H1 (cell line): ENCODE data around the gene MARCOL. TPM values are rescaled to one million over a fixed set of nuclear protein-coding genes. Genes with fewer than 3 reads are reported as not detected.

ENCODE experiments used
- CTCF ChIA-PET: fragments of 300-600 bp; sonication (Branson Sonifier 250); formaldehyde crosslinking; loops from one replicate; lab custom pipeline; 2021; ENCODE audit not compliant: partially characterized antibody; lab: Charles Lee
- POLR2A ChIA-PET: fragments of 300-600 bp; sonication (Branson Sonifier 250); formaldehyde crosslinking; loops from one replicate; lab custom pipeline; 2021; ENCODE audit warnings: inconsistent platforms; ENCODE audit not compliant: partially characterized antibody; lab: Charles Lee
- DNase-seq, 2 experiments: peaks; one replicate each; pipeline versions ENCODE4 v3.0.0 to v3.0.0-alpha.2; 2010 to 2022; ENCODE audit warnings: low spot score in 2 of 2, low read depth in 1 of 2, mixed read lengths in 1 of 2
- FAIRE-seq: peaks from 2 replicates; lab custom pipeline; 2011; peaks lifted over from hg19 to GRCh38; lab: Jason Lieb, UNC
- H2AFZ ChIP-seq: 2 replicates; pipeline ENCODE4 v1.8.1; 2012; ENCODE audit warnings: low read length, inconsistent platforms
- H2AK5ac ChIP-seq: 2 replicates; pipeline ENCODE4 v1.6.1; 2013; ENCODE audit warnings: low read depth, low read length
- H2BK120ac ChIP-seq: replicated peaks from 2 replicates; pipeline ENCODE3; 2013; ENCODE audit warnings: low read depth, low read length, inconsistent platforms
- H2BK12ac ChIP-seq: 2 replicates; pipeline ENCODE4 v1.6.1; 2013; ENCODE audit warnings: low read depth, low read length
- H2BK15ac ChIP-seq: 2 replicates; pipeline ENCODE4 v1.6.1; 2013; ENCODE audit warnings: low read length
- H2BK20ac ChIP-seq: 2 replicates; pipeline ENCODE4 v1.6.1; 2013; ENCODE audit warnings: low read length
- H2BK5ac ChIP-seq: 2 replicates; pipeline ENCODE4 v1.6.1; 2013; ENCODE audit warnings: low read depth, low read length
- H3K14ac ChIP-seq: 2 replicates; pipeline ENCODE4 v1.6.1; 2013; ENCODE audit warnings: inconsistent platforms; ENCODE audit not compliant: insufficient read length
- H3K18ac ChIP-seq: 2 replicates; pipeline ENCODE4 v1.6.1; 2013; ENCODE audit warnings: low read length; ENCODE audit errors: extremely low read depth
- H3K23ac ChIP-seq: 2 replicates; pipeline ENCODE4 v1.6.1; 2013; ENCODE audit warnings: inconsistent platforms; ENCODE audit not compliant: insufficient read length
- H3K23me2 ChIP-seq: 2 replicates; pipeline ENCODE4 v1.6.1; 2013; ENCODE audit warnings: low read depth, low read length
- H3K27ac ChIP-seq: 2 replicates; pipeline ENCODE4 v1.6.1; 2011; ENCODE audit warnings: low read depth, low read length, inconsistent platforms
- H3K27me3 ChIP-seq, 4 experiments: replicated peaks in 1 of 4; 1 replicate in 1 of 4; 2 replicates in 3 of 4; pipeline versions ENCODE4 v1.6.1 to v1.8.1; 2011 to 2013; ENCODE audit warnings: low read length in 3 of 4, mild to moderate bottlenecking in 3 of 4, inconsistent platforms in 2 of 4, mixed read lengths in 2 of 4, moderate library complexity in 1 of 4; ENCODE audit not compliant: control insufficient read depth in 3 of 4, insufficient read depth in 3 of 4; ENCODE audit errors: extremely low read depth in 1 of 4
- H3K36me3 ChIP-seq, 4 experiments: 2 replicates each; pipeline versions ENCODE4 v1.6.1 to v1.8.1; 2011 to 2013; ENCODE audit warnings: mild to moderate bottlenecking in 4 of 4, low read length in 3 of 4, moderate library complexity in 2 of 4, control low read depth in 1 of 4, inconsistent platforms in 1 of 4; ENCODE audit not compliant: insufficient read depth in 4 of 4, control insufficient read depth in 2 of 4
- H3K4ac ChIP-seq: replicated peaks from 2 replicates; pipeline ENCODE3; 2013; ENCODE audit warnings: low read length, low read depth, mixed read lengths, inconsistent platforms; ENCODE audit not compliant: insufficient read length
- H3K4me1 ChIP-seq, 4 experiments: replicated peaks in 1 of 4; 1 replicate in 1 of 4; 2 replicates in 3 of 4; pipeline versions ENCODE4 v1.6.1 to v1.8.1; 2011 to 2013; ENCODE audit warnings: low read length in 3 of 4, inconsistent platforms in 2 of 4, mixed read lengths in 1 of 4; ENCODE audit not compliant: insufficient read depth in 4 of 4, control insufficient read depth in 3 of 4
- H3K4me2 ChIP-seq, 2 experiments: 2 replicates each; pipeline versions ENCODE4 v1.6.1 to v1.8.1; 2011 to 2013; ENCODE audit warnings: low read depth in 2 of 2, low read length in 2 of 2, control low read depth in 1 of 2, inconsistent platforms in 1 of 2, mild to moderate bottlenecking in 1 of 2; ENCODE audit not compliant: insufficient read depth in 1 of 2
- H3K4me3 ChIP-seq, 4 experiments: fragments of 200-600, 300-600 bp in 1 of 4; sonication (generic), shearing (Covaris generic), sonication (Bioruptor Twin) in 1 of 4; 2 replicates each; pipeline versions ENCODE4 v1.5.1 to v1.8.1; 2011 to 2016; ENCODE audit warnings: low read length in 4 of 4, low read depth in 3 of 4, control low read depth in 2 of 4, inconsistent platforms in 2 of 4, mild to moderate bottlenecking in 2 of 4, mixed read lengths in 1 of 4, moderate library complexity in 1 of 4; ENCODE audit not compliant: insufficient read depth in 2 of 4; ENCODE audit errors: extremely low read depth in 1 of 4
- H3K56ac ChIP-seq: replicated peaks from 2 replicates; pipeline ENCODE3; 2013; ENCODE audit warnings: low read depth, mild to moderate bottlenecking, mixed read lengths, low read length, inconsistent platforms; ENCODE audit not compliant: insufficient read length
- H3K79me1 ChIP-seq: 2 replicates; pipeline ENCODE4 v1.6.1; 2013; ENCODE audit warnings: low read depth, low read length, control low read depth
- H3K79me2 ChIP-seq, 2 experiments: 2 replicates each; pipeline versions ENCODE4 v1.6.1 to v1.8.1; 2012 to 2013; ENCODE audit warnings: low read length in 2 of 2, mild to moderate bottlenecking in 2 of 2, inconsistent platforms in 1 of 2; ENCODE audit not compliant: insufficient read depth in 2 of 2, control insufficient read depth in 1 of 2
- H3K9ac ChIP-seq, 4 experiments: replicated peaks in 1 of 4; 1 replicate in 1 of 4; 2 replicates in 3 of 4; pipeline versions ENCODE4 v1.6.1 to v1.8.1; 2011 to 2013; ENCODE audit warnings: low read depth in 3 of 4, low read length in 3 of 4, control low read depth in 2 of 4, mild to moderate bottlenecking in 2 of 4, moderate library complexity in 2 of 4, inconsistent platforms in 1 of 4; ENCODE audit errors: extremely low read depth in 1 of 4
- H3K9me3 ChIP-seq, 2 experiments: 2 replicates each; pipeline versions ENCODE4 v1.6.1 to v1.8.1; 2012 to 2013; ENCODE audit warnings: mild to moderate bottlenecking in 2 of 2, moderate library complexity in 2 of 2, control low read depth in 1 of 2, inconsistent platforms in 1 of 2, low read depth in 1 of 2, low read length in 1 of 2, mixed read lengths in 1 of 2; ENCODE audit not compliant: insufficient read depth in 2 of 2
- H4K20me1 ChIP-seq, 2 experiments: replicated peaks in 1 of 2; 2 replicates each; pipeline versions ENCODE3 to v1.8.1; 2011 to 2013; ENCODE audit warnings: inconsistent platforms in 2 of 2, low read length in 2 of 2, mild to moderate bottlenecking in 1 of 2; ENCODE audit not compliant: insufficient read depth in 2 of 2, control insufficient read depth in 1 of 2
- H4K5ac ChIP-seq: 2 replicates; pipeline ENCODE4 v1.6.1; 2013; ENCODE audit warnings: low read length, low read depth, mixed read lengths, inconsistent platforms; ENCODE audit not compliant: insufficient read length
- H4K8ac ChIP-seq: 2 replicates; pipeline ENCODE4 v1.8.0; 2013; ENCODE audit warnings: mild to moderate bottlenecking, moderate library complexity, low read length, inconsistent platforms; ENCODE audit not compliant: insufficient read depth; ENCODE audit errors: extremely low read depth
- H4K91ac ChIP-seq: replicated peaks from 2 replicates; pipeline ENCODE3; 2013; ENCODE audit warnings: low read length, mixed read lengths, inconsistent platforms; ENCODE audit not compliant: insufficient read length
- ASH2L ChIP-seq: fragments of 200-600, 300-600 bp; sonication (generic); IDR thresholded peaks from one replicate; pipeline ENCODE4 v1.7.1; 2017; ENCODE audit warnings: low read length
- CHD2 ChIP-seq: IDR thresholded peaks from 2 replicates; pipeline ENCODE4 v1.6.1; 2012; ENCODE audit warnings: low read length, improper control_type of control experiment
- CTCF ChIP-seq, 3 experiments: IDR thresholded peaks; 1 replicate in 2 of 3; 2 replicates in 1 of 3; pipeline versions ENCODE4 v1.5.1 to v1.6.1; 2011; ENCODE audit warnings: low read length in 3 of 3, mild to moderate bottlenecking in 3 of 3, inconsistent platforms in 2 of 3, low read depth in 1 of 3, moderate library complexity in 1 of 3; ENCODE audit not compliant: insufficient read depth in 1 of 3; ENCODE audit errors: control extremely low read depth in 1 of 3
- GABPA ChIP-seq: IDR thresholded peaks from 2 replicates; pipeline ENCODE4 v1.6.1; 2011; ENCODE audit warnings: mild to moderate bottlenecking, low read length, moderate library complexity, borderline replicate concordance; ENCODE audit not compliant: insufficient read depth
- HDAC6 ChIP-seq: IDR thresholded peaks from one replicate; pipeline ENCODE4 v1.7.1; 2012; ENCODE audit warnings: low read depth, mild to moderate bottlenecking, inconsistent platforms, low read length, moderate library complexity
- JUN ChIP-seq: IDR thresholded peaks from 2 replicates; pipeline ENCODE4 v1.6.1; 2011; ENCODE audit warnings: low read depth, mild to moderate bottlenecking, improper control_type of control experiment, low read length
- RAD21 ChIP-seq, 2 experiments: IDR thresholded peaks in 1 of 2; conservative IDR thresholded peaks in 1 of 2; 2 replicates each; pipeline ENCODE4 v1.6.1; 2011; ENCODE audit warnings: low read depth in 2 of 2, low read length in 2 of 2, improper control_type of control experiment in 1 of 2, inconsistent platforms in 1 of 2, mild to moderate bottlenecking in 1 of 2, moderate library complexity in 1 of 2
- RXRA ChIP-seq: IDR thresholded peaks from 2 replicates; pipeline ENCODE4 v1.6.1; 2011; ENCODE audit warnings: low read depth, mild to moderate bottlenecking, low read length, moderate library complexity; ENCODE audit not compliant: insufficient read depth
- SIX5 ChIP-seq: IDR thresholded peaks from 2 replicates; pipeline ENCODE4 v1.6.1; 2011; ENCODE audit warnings: mild to moderate bottlenecking, low read depth, low read length
- SP1 ChIP-seq: IDR thresholded peaks from 2 replicates; pipeline ENCODE4 v1.6.1; 2011; ENCODE audit warnings: low read depth, low read length
- TEAD4 ChIP-seq: IDR thresholded peaks from 2 replicates; pipeline ENCODE4 v1.6.1; 2012; ENCODE audit warnings: low read depth, low read length, inconsistent platforms, mixed read lengths
- WGBS, 2 experiments: shearing (Covaris generic) in 1 of 2; methylation state at CpG; one replicate each; pipeline versions ENCODE4 v1.1.6 to v1.1.7; 2013 to 2015; ENCODE audit warnings: low lambda C conversion rate in 2 of 2, mixed read lengths in 2 of 2, inconsistent platforms in 1 of 2, low coverage in 1 of 2, missing lambda C conversion rate in 1 of 2; ENCODE audit not compliant: insufficient replicate concordance in 2 of 2, insufficient coverage in 1 of 2, insufficient read length in 1 of 2; ENCODE audit errors: extremely low coverage in 1 of 2, missing lambda C conversion rate in 1 of 2; 5-methylcytosine and 5-hydroxymethylcytosine counted together
- polyA plus RNA-seq, 7 experiments: library from polyadenylated mRNA; depleted of rRNA in 3 of 7; stranded (reverse) in 5 of 7; unstranded in 2 of 7; fragments of >200 nt in 5 of 7; fragments of 200-250 nt in 2 of 7; gene quantifications; 1 replicate in 5 of 7; 2 replicates in 1 of 7; 4 replicates in 1 of 7; pipeline versions ENCODE4 v1.2.1 to v1.2.3, GENCODE V29; 2011 to 2013; ENCODE audit warnings: missing spikeins in 2 of 7, mixed read lengths in 2 of 7
- total RNA-seq: library from RNA; stranded (reverse); fragmentation: NEBNext Ultra II Directional; extraction: Animal tissue kit (Norgen Biotek cat#: 25700); gene quantifications from 2 replicates; pipeline ENCODE4 v1.2.1, GENCODE V29; 2021

Gene MARCOL
- total and polyA plus RNA-seq, 2 of the 8 experiments (the other 6 are each of a cell fraction or from before 2014, with no cell fraction given): not detected

GRCh38 chr5:148237785-148238417 lies 424 bp upstream of the MARCOL start:
- no peak overlapping the region for H2AFZ ChIP-seq
- H2BK15ac ChIP-seq: no peak overlapping the region
- WGBS, 2 experiments: 86% methylated on average over 4 of the region's 4 CpGs; no CpG with 5 or more reads in 1 of the 2 experiments
- H3K23ac ChIP-seq: no peak overlapping the region
- H3K27me3 ChIP-seq: no peaks in the 10 kb centered on the region
- no peak overlapping the region for H3K4ac ChIP-seq
- H3K4me3 ChIP-seq: no peak overlapping the region
- no peak overlapping the region for H4K5ac ChIP-seq
- no peak overlapping the region for H2AK5ac ChIP-seq
- H4K8ac ChIP-seq: no peak overlapping the region
- DNase-seq (no peak), FAIRE-seq (no peak)
- H2BK120ac ChIP-seq: no peak overlapping the region
- H3K9ac ChIP-seq: no peak overlapping the region
- H2BK12ac ChIP-seq: no peak overlapping the region
- H4K91ac ChIP-seq: no peak overlapping the region
- no peaks in the 10 kb centered on the region for H4K20me1 ChIP-seq
- H3K56ac ChIP-seq: no peak overlapping the region
- H3K79me1 ChIP-seq: no peaks in the 10 kb centered on the region
- H3K23me2 ChIP-seq: no peaks in the 10 kb centered on the region
- H3K18ac ChIP-seq: no peak overlapping the region
- H3K4me2 ChIP-seq: no peak overlapping the region
- no peak overlapping the region for H3K14ac ChIP-seq
- no peaks in the 10 kb centered on the region for H3K36me3 ChIP-seq
- ChIA-PET CTCF (interaction anchor here (0.6 to 1.3 kb wide), 2 partner anchors 40 to 53 kb away, joined by 3 read pairs; no protein-coding TSS in a partner anchor), POLR2A (no interaction called here)
- no peaks in the 10 kb centered on the region for H3K9me3 ChIP-seq
- no peak overlapping the region for H2BK5ac ChIP-seq
- no peak overlapping the region for H2BK20ac ChIP-seq
- H3K4me1 ChIP-seq: no peaks in the 10 kb centered on the region
- no peak overlapping the region for H3K27ac ChIP-seq
- H3K79me2 ChIP-seq: no peaks in the 10 kb centered on the region
- no peak for TF ChIP-seq RAD21 (IDR thresholded peaks at IDR 0.05 in 1 of 2, conservative IDR thresholded peaks at IDR 0.05 in 1 of 2; ENCODE audit: low read depth in 2 of 2, low read length in 2 of 2)
- no peak for TF ChIP-seq CHD2
- TF ChIP-seq ASH2L: no peak
- TF ChIP-seq CTCF (IDR thresholded peaks at IDR 0.05; ENCODE audit: control extremely low read depth in 1 of 3, insufficient read depth in 1 of 3, low read depth in 1 of 3, low read length in 3 of 3): no peak
- TF ChIP-seq JUN: no peak
- TF ChIP-seq RXRA: no peak
- TF ChIP-seq TEAD4: no peak
- TF ChIP-seq HDAC6: no peak
- no peak for TF ChIP-seq SP1
- no peak for TF ChIP-seq SIX5
- no peak for TF ChIP-seq GABPA
